GM11168 (cell line): ENCODE results near the gene ASTL.

ENCODE experiments used
- in situ Hi-C: fragments of 300-500 bp; cut with MboI; formaldehyde crosslinking; loops from one replicate; pipeline ENCODE4 v1.12.0; 2022; ENCODE audit warnings: low sequenced_read_pairs; ENCODE audit not compliant: unreplicated experiment

The ASTL gene

GRCh38 chr2:96138179-96139145, at the start of gene ASTL:
TSS of gene ASTL (minus strand) at chr2:96138502. CDS start at chr2:96138436, 66 bp downstream.
- in situ Hi-C loops = no loop called here

- in situ Hi-C loops = no loop called here
Measured at GRCh38 chr2:96186562-96186961, 48.3 kb upstream of the ASTL start.

DNA sequence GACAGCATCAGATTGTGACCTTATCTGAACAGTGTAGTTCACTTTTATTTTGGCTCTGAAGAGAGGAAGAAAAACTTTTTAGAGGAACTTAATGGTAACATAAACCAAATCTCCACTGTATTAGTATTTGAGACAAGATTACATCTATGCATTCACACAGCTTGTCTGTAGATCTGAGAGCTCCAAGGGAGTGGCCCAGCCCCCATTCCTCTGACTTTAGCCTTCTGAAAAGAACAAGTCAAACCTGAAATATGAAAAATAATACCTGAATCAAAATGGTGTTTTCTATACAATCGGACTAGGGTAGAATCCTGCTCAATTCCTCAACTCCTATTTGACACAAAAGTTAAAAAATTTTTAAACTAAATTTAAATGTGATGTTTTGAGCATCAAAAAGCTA, 47.2 kb upstream of the ASTL start:
- in situ Hi-C loops = no loop called here

DNA sequence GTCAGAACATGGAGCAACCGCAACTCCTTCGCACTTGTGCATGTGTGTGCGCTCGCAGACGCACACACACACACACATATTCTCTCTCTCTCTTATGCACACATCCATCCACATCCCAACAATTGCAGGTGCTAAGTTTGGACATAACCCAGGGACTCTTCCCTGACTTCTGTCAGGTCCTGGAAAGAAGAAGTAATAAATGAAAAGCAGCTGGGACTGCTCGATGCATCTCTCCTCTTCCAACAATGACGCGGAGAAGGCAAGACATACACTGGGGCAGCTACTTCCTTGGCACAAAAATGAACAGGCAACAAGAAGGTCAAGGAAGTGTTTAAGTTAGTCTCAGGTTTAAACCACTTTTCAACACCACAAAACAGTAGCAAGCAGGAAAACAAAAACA, 46.7 kb upstream of the ASTL start:
- in situ Hi-C loops = no loop called here

GRCh38 chr2:96184188-96184587, 45.9 kb upstream of the ASTL start:
- in situ Hi-C loops = no loop called here

- in situ Hi-C loops = no loop called here
Measured at GRCh38 chr2:96181529-96181928, 43.2 kb upstream of the ASTL start.

DNA sequence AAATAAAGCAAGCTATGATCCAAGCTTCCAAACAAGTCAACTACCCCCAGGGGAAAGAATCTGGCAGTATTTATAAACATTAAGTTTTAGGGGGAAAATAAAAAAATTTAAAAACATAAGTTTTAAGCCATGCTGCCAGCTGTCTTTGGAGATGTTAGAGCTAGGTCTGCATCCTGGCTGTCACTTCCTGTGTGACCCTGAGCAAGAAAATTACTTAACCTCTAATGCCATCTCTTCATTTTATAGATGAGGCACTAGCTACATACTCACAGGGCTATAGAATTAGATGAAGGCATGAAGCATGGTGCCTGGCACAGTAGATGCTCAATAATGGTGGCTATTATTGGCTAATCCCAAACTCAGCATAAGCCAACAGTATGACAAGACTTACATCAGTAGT, 42.2 kb upstream of the ASTL start:
- in situ Hi-C loops = no loop called here

GRCh38 chr2:96180002-96180401, 41.7 kb upstream of the ASTL start:
- in situ Hi-C loops = no loop called here

DNA sequence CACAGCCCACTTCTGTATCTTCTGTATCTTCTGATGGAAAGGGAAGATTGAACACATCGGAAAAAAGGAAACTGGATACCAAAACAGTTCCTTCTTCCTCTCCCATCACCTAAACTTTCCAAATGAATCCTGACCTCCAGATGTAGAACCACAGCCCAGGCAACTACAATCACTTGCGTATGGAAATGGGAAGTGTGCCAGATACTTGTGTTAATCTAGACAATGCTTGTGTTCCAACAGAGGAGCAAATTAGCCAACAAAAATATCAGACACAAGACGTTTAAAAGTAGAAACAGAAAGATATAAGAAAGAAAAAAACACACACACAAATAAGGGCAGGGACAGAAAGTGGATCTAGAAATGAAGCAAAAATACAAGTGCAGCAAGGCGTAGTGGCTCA, 38.4 kb upstream of the ASTL start:
- in situ Hi-C loops = loop anchor here (5.0 kb wide), 1 partner anchor 44 kb away; no protein-coding TSS in a partner anchor

DNA sequence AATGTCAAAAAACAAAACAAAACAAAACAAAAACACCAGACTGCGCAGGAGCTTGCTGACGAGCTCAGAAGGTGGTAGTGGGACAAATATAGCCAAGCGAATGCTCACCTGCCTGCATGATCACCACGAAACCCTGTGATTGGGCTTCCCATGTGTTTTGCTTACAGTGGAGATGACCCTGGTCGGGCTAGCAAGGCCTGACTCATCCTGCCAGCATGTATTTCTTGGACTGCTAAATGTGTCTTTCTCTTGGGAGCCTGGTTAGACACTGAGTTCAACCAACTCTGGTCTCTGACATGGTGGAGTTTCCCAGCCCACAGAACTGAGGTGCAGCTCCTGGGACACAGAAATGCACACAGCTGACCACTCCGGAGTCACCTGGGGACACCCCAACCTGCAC, 37.6 kb upstream of the ASTL start:
- in situ Hi-C loops = loop anchor here (5.0 kb wide), 1 partner anchor 44 kb away; no protein-coding TSS in a partner anchor

GRCh38 chr2:96174251-96175144, 36.2 kb upstream of the ASTL start:
- in situ Hi-C loops = loop anchor here (5.0 kb wide), 1 partner anchor 42 kb away; no protein-coding TSS in a partner anchor

- in situ Hi-C loops = no loop called here
Measured at GRCh38 chr2:96171831-96172230, 33.5 kb upstream of the ASTL start.

GRCh38 chr2:96170626-96171025, 32.3 kb upstream of the ASTL start:
- in situ Hi-C loops = no loop called here

GRCh38 chr2:96169868-96170507, 31.7 kb upstream of the ASTL start:
- in situ Hi-C loops = no loop called here

GRCh38 chr2:96167407-96168013, 29.2 kb upstream of the ASTL start:
- in situ Hi-C loops = no loop called here

DNA sequence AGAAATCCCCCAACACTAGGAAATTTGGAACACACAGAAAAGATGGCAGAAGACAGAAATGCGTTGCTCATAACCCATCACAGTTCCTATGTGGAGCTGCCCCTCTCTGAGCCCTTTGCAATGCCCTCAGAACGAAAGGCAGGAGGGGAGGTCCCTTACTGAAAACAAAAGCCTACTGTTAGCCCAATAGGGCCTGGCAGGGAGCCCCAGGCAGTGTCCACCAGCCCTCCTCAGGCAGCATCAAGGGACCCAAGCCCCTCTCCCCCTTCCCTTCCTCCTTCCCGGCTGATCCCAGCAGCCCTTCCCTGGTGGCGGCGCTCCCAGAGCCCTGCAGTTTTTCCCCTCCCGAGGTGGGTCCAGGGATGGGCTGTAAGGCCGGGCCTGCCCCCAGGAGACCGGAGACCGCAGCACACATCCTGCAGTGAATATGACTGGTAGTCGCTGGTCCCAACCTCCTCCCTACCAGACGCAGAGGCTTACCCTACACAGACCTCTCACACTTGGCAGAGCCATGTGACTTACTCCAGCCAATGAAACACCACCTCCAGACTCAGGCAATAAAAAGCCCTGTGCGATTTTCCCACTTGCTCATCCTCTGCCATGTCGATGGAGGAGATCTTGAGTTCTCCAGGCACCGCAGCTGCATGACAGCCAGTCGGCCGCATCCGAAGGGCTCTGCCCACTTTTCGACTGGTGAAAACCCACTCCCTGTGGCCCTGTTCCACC, 26.3 kb upstream of the ASTL start:
- in situ Hi-C loops = no loop called here

DNA sequence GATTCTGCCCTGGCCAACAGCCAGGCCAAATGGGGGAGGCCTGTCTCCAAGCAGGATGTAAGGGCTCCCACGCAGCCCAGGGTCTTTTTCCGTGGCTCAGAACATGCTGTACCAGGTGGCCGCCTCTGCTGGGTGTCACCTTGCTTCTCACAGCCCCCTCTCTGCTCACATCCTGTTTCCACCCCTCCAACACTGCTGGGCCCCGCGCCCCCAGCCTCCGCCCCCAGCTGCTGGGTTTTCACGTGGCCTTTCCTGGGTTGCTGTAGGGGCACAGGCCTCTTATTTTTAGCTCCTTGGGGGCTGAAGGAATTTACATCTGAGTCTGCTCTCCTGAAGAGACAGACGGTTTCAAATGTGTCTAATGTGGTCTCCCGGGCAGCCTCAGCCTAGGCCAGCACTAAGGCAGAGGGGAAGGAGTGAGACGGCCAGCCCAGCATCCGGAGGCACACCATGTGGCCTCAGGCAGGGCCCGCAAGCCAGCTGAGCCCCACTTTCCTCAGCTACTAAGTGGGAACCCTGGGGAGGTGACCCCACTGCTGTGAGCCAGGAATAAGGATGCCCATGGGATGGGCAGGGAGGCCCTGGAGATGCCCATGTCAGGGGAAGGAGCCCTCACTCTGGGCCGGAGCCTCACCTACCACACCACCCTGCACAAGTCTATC, 25.6 kb upstream of the ASTL start:
- in situ Hi-C loops = no loop called here

- in situ Hi-C loops = no loop called here
Measured at GRCh38 chr2:96163415-96163767, 25.1 kb upstream of the ASTL start.

- in situ Hi-C loops = no loop called here
Measured at GRCh38 chr2:96161898-96162297, 23.6 kb upstream of the ASTL start.
